T47D (cell line): ENCODE results near the gene ADCY3.
A peak's percentile ranks its signal among the peaks of the same experiment; 100 is the strongest.

ENCODE experiments used
- DNase-seq, 2 experiments: peaks; one replicate each; pipeline versions ENCODE4 v3.0.0 to v3.0.0-alpha.2; 2011 to 2012; ENCODE audit warnings: low read depth in 1 of 2, low spot score in 1 of 2
- JUND ChIP-seq: IDR thresholded peaks from 2 replicates; pipeline ENCODE4 v1.6.1; 2012; ENCODE audit warnings: low read depth
- in situ Hi-C: cut with HindIII; loops from 2 replicates; pipeline ENCODE4 v1.10.0; 2016; ENCODE audit warnings: low sequenced_read_pairs, low pct_unique_long_range_greater_than_20kb

The ADCY3 gene

GRCh38 chr2:24888177-24888576, 31.9 kb downstream of the ADCY3 start:
- in situ Hi-C loops, result no loop called here
- no peak for TF ChIP-seq JUND
- no peak for DNase-seq

GRCh38 chr2:24887307-24887874, 32.6 kb downstream of the ADCY3 start:
- in situ Hi-C loops, result no loop called here
- no peak for TF ChIP-seq JUND
- DNase-seq, result no peak

GRCh38 chr2:24886691-24887304, 33.2 kb downstream of the ADCY3 start:
- TF ChIP-seq JUND, result no peak

GRCh38 chr2:24886126-24886501, 33.9 kb downstream of the ADCY3 start:
- no peak for TF ChIP-seq JUND
- in situ Hi-C loops, result no loop called here

More at GRCh38 chr2:24886691-24887304, 33.2 kb downstream of the ADCY3 start:
- DNase-seq, result no peak
- in situ Hi-C loops, result no loop called here

GRCh38 chr2:24885221-24886125, 34.6 kb downstream of the ADCY3 start:
- DNase-seq, result peak in 1 of 2 experiments; percentile 4
- in situ Hi-C loops, result no loop called here
- TF ChIP-seq JUND, result no peak

More at GRCh38 chr2:24886126-24886501, 33.9 kb downstream of the ADCY3 start:
- no peak for DNase-seq

GRCh38 chr2:24883946-24884345, 36.1 kb downstream of the ADCY3 start:
- TF ChIP-seq JUND, result no peak
- in situ Hi-C loops, result no loop called here
- DNase-seq, result peak in 1 of 2 experiments; percentile 48

GRCh38 chr2:24881623-24882022, 38.4 kb downstream of the ADCY3 start:
- no peak for DNase-seq
- in situ Hi-C loops, result no loop called here
- no peak for TF ChIP-seq JUND

GRCh38 chr2:24881158-24881557, 38.9 kb downstream of the ADCY3 start:
- TF ChIP-seq JUND, result no peak
- DNase-seq, result no peak
- in situ Hi-C loops, result no loop called here

GRCh38 chr2:24878341-24878740, 41.7 kb downstream of the ADCY3 start:
- no peak for DNase-seq

GRCh38 chr2:24877646-24878045, 42.4 kb downstream of the ADCY3 start:
- TF ChIP-seq JUND, result no peak
- DNase-seq, result no peak
- in situ Hi-C loops, result no loop called here

More at GRCh38 chr2:24878341-24878740, 41.7 kb downstream of the ADCY3 start:
- in situ Hi-C loops, result no loop called here
- TF ChIP-seq JUND, result no peak

- TF ChIP-seq JUND, result no peak
- in situ Hi-C loops, result no loop called here
- DNase-seq, result no peak
Measured at GRCh38 chr2:24877067-24877466, 43.0 kb downstream of the ADCY3 start.

GRCh38 chr2:24875901-24876300, 44.1 kb downstream of the ADCY3 start:
- no peak for TF ChIP-seq JUND
- in situ Hi-C loops, result no loop called here
- no peak for DNase-seq

- DNase-seq, result no peak
- in situ Hi-C loops, result no loop called here
- TF ChIP-seq JUND, result no peak
Measured at GRCh38 chr2:24875272-24875671, 44.8 kb downstream of the ADCY3 start.
